Activated CD8-positive, alpha-beta memory T cell treated with anti-CD3 and anti-CD28 coated beads for 36 hours (primary cell): ENCODE data around the gene CDA. TPM values are rescaled to one million over a fixed set of nuclear protein-coding genes. Genes with fewer than 3 reads are reported as not detected.

Experiments
- CTCF ChIA-PET: fragments of 350-600 bp; sonication (Branson Sonifier 250); formaldehyde crosslinking; loops from one replicate; lab custom pipeline; 2021; ENCODE audit warnings: antibody characterized with exemption; lab: Charles Lee
- POLR2A ChIA-PET: fragments of 350-600 bp; sonication (Branson Sonifier 250); formaldehyde crosslinking; loops from one replicate; lab custom pipeline; 2021; ENCODE audit warnings: antibody characterized with exemption; lab: Charles Lee
- total RNA-seq, 2 experiments: library from RNA; stranded (reverse); gene quantifications; one replicate each; pipeline ENCODE4 v1.2.3, GENCODE V29; 2021

The CDA gene
- total RNA-seq, result not detected

DNA sequence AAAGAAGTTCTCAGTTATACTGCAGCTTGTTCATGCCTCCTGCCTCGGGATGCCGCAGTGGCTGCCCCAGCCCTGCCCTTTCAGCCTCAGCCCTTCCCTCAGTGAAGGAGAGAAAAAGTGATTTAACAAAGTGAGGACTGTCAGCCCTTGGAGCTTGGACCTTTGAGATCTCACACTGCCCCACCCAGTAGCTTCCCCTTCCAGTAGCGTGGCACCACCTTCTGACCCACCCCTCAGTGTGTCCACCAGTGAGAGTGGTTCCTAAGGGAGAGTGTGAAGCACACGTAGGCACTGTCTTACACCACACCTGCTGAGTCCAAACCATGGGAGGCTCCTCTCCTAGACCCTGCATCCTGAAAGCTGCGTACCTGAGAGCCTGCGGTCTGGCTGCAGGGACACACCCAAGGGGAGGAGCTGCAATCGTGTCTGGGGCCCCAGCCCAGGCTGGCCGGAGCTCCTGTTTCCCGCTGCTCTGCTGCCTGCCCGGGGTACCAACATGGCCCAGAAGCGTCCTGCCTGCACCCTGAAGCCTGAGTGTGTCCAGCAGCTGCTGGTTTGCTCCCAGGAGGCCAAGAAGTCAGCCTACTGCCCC is at the start of gene CDA:
Gene CDA, plus strand, starts transcription at position 464 of the 592 bp plus-strand sequence. Its CDS starts 33 bp downstream, at position 497.
- POLR2A ChIA-PET, result no interaction called here
- CTCF ChIA-PET, result interaction anchor here (1.4 to 2.1 kb wide), 2 partner anchors 14 to 45 kb away, joined by 3 to 5 read pairs; no protein-coding TSS in a partner anchor

DNA sequence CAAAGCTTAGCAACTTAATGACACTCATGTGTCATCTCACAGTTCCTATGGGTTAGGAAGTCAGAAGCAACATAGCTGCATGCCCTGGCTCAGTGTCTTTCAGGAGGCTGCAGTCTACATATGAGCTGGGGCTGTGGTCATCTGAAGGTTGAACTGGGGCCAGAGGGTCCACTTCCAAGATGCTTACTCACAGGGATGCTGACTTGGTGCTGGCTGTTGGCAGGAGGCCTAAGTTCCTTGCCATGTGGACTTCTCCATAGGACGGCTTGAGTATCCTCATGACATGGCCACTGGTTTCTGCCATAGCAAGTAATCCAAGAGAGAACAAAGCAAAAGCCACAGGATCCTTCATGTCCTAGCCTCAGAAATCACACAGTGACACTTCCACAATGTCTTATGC is 48.6 kb upstream of the CDA start:
- CTCF ChIA-PET, result no interaction called here
- POLR2A ChIA-PET, result no interaction called here

DNA sequence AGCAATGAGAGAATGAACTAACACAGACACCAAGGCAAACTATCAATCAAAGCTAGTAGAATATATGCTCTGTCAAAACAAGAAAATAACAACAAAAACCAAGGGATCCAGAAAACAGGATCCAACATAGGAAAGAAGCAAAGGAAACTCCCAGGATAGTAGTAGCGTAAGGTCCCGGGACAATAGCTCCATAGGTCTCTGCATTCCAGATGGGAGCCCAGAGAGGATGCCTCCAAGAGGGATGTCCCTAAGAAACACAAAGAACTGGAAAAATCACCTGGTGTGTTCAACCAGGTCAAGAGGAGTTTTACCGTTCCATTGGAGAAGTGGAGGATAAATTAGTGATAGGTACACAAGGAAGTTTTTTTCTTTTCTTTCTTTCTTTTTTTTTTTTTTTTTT is 42.3 kb upstream of the CDA start:
- POLR2A ChIA-PET, result no interaction called here
- CTCF ChIA-PET, result no interaction called here

DNA sequence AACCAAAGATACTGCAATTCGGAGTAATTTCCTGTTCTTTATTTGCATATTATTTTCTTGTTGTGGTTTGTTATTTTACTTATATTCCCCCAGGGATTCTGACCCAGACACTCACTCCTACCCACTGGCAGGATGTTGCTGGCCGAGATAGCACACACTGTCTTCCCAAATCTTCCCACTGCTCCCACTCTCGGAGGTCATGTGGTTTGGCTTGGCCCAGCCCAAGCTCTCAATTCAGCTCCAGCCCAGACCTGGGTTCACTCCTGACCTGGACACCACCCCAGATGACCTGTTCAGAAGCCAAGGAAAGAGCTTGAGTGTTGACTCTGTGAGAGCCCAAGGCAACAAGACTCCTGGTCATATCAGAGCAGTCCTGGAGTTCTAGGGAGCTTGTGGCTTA is 37.7 kb upstream of the CDA start:
- POLR2A ChIA-PET, result no interaction called here
- CTCF ChIA-PET, result no interaction called here

DNA sequence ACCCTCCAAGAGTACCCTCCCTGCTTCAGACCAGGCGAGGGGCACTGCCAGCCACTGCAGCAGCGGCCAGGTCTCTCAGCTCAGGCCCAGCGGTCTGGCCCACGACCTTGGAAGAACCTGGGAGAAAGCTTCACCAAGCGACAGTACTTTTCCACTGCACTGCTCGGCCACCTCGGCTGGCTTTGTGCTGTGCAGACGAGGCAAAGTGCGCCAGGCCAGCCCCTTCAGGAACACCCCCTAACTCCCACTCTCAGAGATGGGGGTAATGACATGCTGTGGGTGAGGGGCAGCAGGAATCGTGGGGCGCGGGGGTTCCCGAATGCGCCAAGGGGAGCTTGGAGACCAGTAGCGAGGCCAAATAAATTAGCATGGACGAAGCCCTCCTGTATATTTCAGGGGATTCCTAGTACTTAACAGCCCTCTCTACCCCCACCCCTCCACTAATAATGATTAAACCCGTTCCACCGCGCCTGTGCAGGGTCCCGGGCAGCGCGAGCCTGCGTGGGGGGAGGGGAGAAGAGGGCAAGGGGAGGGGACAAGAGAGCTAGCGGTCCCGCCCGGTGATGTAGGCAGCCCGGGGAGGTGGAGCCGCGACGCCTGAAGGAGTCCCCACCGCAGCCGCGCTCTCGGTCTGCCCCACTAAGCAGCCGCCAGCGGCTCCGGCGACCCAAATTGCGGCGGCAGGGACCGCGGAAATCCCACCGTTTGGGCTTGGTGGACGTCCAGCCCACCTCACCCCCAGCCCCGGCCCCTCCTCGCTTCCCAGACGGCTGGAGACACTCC is 36.8 kb upstream of the CDA start, which contains the start of gene FAM43B:
Gene FAM43B, plus strand, starts transcription at position 629 of the 783 bp plus-strand sequence. CDS start 401 bp downstream, outside the sequence.
- CTCF ChIA-PET, result no interaction called here
- POLR2A ChIA-PET, result no interaction called here

DNA sequence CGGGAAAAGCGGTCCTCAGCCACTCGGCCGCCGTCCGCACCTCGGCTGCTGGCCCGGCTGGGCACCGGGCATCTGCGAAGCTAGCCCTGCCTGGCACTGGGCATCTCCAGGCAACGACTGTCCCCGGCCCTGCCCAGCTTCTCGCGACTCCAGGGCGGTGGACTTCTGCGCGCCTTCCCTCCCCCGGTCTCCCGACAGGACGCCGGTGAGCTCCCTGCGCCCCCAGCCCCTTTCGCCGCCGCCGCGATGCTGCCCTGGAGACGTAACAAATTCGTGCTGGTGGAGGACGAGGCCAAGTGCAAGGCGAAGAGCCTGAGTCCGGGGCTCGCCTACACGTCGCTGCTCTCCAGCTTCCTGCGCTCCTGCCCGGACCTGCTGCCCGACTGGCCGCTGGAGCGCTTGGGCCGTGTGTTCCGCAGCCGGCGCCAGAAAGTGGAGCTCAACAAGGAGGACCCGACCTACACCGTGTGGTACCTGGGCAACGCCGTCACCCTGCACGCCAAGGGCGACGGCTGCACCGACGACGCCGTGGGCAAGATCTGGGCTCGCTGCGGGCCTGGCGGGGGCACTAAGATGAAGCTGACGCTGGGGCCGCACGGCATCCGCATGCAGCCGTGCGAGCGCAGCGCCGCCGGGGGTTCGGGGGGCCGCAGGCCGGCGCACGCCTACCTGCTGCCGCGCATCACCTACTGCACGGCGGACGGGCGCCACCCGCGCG is 36.0 kb upstream of the CDA start:
- ChIA-PET POLR2A (no interaction called here), CTCF (no interaction called here)

DNA sequence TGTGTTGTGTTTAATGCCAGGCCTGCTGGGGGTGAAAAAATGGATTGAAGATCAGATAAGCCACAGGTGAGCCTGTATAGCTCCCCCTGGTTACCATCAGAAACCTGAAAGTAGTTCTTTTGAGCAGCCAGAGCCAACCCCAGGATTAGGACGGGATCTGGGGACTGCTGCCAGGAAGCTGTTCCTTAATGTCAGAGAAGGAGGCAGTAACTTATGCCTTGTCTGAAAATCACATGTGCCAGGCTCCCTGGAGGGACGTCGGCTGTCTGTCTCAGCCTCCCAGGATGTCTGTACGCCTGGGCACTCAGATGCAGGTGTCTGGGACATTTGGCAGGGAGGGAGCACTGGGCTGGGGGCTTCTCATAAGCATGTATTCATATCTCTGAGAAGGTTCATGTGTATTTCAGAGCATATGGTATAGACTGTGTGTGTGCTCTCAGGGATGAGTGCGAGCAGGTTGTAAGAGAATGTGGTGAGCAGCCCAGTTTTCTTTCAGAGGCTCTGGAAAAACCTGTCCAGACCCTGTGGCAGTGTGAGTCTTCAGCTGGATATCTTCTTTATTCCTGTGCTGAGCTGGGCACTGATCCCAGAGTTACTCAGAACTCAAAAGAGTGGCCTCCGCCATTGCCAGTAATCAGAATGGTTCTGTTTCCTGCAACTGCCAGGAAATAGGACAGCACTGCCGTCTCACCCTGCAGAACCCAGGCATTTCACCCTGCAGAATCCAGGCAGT is 33.7 kb upstream of the CDA start:
- ChIA-PET POLR2A (no interaction called here), CTCF (no interaction called here)

DNA sequence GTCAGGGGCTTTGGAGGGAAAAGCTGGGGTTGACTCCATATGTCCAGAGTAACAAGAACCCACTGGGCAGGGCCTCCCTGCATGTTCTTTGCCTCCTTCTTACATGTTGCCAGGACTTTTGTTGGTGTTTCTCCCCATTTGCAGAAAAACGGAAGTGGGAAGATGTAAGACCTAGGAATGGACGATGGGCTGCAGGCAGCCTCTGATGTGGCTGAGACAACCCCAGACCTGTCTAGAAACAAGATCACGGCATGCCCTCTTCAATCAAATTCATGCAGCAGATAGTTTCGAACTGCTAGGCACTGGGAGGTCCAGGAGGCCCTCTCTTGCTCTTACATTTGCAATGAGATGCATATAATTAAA is 33.2 kb upstream of the CDA start:
- POLR2A ChIA-PET, result no interaction called here
- CTCF ChIA-PET, result no interaction called here

DNA sequence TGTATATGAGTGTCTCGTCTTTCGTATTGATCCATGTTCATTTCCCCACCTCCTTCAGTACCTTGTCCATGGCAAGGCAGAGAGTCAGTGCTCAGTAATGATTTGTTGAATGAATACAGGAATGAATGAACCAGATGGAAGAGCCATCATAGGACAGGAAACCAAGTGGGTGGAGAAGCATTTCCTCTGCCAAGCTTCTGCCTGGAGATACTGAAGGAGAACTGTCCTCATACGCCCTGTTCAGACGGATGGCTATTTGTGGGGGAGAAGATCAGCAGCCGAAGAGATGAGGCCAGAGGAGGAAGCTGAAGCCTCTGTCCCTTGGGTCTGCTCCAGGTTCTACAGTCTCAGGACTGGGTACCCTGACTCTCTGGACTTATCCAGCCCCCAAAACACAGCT is 30.7 kb upstream of the CDA start:
- POLR2A ChIA-PET, result no interaction called here
- CTCF ChIA-PET, result no interaction called here

DNA sequence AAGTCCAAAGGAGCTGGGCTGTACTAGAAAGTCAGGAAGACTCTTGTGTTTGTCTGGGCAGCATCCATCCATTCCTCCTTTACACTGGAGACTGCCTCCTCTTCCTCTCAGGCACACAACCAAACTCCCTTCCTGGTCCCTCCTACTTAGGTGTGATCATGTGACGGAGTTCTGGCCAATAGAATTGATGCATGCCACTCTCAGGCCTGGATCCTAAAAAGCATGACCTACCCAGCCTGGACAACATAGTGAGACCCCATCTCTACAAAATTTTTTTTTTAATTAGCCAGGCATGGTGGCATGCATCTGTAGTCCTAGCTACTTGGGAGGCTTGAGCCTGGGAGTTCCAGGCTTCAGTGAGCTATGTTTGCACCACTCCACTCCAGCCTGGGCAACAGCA is 27.9 kb upstream of the CDA start:
- CTCF ChIA-PET, result interaction anchor here (0.6 kb wide), 2 partner anchors 18 to 34 kb away, joined by 3 to 4 read pairs; no protein-coding TSS in a partner anchor
- POLR2A ChIA-PET, result no interaction called here

DNA sequence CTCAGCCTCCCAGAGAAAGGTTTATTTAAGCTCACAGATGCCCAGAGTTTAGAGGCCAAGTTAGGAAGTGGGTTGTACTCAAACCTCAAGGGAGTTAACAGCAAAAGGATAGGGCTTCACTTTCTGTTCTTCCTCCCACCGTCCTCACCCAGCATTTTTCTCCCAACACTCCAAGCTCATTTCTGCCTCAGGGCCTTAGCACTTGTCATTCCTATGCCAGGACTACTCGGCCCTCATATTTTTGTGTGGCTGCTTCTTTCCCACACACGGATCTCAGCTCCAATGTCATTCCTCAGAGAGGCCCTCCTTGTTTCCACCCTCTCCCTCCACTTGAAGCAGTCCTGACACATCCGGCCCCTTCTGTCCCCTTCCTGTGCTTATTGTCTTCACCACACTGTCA is 23.7 kb upstream of the CDA start:
- CTCF ChIA-PET, result interaction anchor here (0.6 kb wide), 1 partner anchor 506 kb away, joined by 4 read pairs; no protein-coding TSS in a partner anchor
- POLR2A ChIA-PET, result interaction anchor here (0.6 kb wide), 1 partner anchor 17 kb away, joined by 5 read pairs; no protein-coding TSS in a partner anchor

DNA sequence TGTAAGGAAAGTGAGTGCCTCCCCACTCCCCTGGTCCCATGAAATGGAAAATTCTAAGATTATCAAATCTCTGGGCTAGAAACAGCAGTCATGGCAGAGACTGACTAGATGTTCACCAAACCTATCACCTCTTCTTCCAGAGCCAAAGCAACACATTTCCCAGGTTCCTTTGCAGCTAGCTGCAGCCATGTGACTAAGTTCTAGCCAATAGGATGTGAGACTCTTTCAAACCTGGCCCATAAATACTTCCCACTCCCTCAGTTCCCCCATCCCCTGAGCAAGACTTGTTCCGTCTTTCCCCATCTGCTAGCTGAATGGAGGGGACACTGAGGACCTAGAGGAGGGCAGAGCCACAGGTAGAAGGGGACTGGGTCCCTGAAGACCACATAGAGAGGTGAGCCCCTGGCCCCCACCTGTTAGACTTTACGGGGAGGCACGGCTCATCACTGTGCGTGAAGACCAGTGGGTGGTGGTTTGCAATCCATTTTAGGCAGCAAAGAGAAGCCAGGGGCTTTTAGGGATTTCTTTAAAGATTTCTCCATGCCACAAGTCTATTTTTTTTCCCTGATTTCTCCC is 19.3 kb upstream of the CDA start:
- ChIA-PET CTCF (no interaction called here), POLR2A (no interaction called here)

DNA sequence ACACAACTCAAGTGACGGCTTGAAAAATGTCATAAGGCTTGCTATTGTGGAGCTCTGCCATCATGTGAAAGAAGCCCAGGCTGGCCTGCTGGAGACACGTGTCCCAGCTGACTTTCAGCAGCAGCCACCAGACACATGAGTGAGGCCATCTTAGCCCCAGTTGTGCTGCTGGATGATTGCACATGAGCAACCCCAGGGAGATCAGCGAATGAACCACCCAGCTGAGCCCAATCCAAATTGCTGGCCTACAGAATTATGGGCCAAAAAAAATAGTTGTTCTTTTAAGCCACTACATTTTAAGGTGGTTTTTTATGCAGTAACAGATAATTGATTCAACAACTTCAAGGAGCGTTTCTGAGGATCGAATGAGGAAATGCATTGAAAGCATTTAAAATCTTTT is 17.5 kb upstream of the CDA start:
- CTCF ChIA-PET, result no interaction called here
- POLR2A ChIA-PET, result no interaction called here

DNA sequence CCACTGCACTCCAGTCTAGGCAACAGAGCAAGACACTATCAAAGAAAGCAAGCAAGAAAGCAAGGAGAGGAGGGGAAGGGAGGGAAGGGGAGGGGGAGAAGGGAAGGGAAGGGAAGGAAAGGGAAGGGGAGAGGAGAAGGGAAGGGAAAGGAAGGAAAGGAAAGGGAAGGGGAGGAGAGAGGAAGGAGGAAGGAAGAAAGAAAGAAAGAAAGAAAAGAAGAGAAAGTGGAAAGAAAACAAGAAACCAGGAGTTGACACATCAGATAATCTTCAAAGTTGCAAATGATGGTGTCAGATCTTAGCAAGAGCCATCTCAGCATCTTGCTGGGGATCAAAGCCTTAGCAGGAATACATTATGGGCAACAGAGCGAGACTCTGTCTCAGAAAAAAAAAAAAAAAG is 14.9 kb upstream of the CDA start:
- ChIA-PET POLR2A (no interaction called here), CTCF (interaction anchor here (2.0 kb wide), 1 partner anchor 14 kb away, joined by 5 read pairs; the partner anchor contains the start of gene CDA)

DNA sequence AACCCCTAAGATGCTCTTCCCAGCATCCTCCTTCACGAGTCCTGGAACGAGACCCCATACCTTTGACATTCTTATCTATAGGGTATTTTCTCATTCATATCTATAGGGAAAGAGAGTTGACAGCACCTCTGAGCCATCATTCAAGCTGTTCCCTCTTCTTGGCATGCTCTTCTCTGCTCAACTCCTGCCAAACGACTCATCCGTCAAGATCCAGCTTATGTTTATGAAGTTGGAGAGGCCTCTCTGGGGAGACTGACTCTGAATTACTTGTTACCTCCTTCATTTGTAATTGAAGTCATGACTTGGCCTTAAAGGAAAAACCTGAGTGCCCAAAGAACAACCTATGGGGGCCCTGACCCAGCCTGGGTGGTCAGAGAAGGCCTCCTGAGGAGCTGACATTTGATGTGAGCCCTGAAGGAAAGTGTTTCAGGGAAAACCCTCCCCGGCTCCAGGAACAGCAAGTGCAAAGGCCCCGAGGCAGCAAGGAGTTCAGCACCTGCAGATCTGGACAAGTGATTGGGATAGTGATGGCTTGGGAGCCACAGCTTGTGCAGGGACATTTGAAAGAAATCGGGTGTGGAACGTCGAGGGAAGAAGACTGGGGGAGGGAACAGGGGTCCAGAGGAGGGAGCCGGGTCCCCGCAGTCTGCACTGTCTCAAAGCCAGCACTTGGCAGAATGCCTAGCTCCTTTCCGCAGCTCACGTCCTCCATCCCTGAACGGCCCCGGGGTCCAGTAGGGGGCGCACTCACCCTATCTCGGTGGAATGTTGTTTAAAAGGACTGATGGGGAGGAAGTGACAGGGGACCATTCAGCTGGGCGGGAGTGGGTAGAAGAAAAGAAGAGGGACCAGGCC is 14.0 kb upstream of the CDA start:
- POLR2A ChIA-PET, result no interaction called here
- CTCF ChIA-PET, result interaction anchor here (0.7 to 2.0 kb wide), 5 partner anchors 11 to 554 kb away, joined by 3 to 5 read pairs (median 3); partner anchors contain the start of gene CDA

DNA sequence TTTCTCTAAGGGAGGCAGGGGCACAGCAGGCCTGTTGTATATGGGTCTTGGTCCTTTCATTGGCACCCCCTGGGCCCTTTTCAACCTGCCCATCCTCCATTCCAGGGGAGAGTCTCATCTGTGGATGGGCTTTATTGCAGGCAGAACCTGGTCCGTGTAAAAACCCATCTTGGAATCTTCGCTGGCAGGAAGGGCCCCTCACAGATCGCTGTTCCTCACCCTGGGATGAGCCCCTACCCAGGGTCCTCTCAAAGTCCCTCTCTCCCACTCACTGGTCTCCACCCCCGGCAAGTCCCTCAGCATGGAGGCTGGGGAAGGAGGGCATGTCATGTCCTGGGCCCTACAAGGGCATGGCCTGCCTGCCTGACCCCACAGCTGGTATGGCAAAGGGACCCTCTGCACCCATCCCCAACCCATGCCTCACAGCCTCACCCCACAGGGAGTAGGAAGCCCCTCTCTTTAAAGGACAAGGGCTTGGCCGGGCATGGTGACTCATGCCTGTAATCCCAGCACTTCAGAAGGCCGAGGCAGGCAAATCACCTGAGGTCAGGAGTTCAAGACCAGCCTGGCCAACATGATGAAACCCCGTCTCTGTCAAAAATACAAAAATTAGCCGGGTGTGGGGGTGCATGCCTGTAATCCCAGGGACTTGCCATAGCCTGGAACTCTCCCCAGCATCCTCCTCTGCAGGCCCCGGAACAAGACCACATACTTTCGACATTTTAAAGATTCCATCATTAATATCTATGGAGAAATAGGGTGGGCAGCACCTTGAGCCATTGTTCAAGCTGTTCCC is 13.2 kb upstream of the CDA start:
- ChIA-PET POLR2A (no interaction called here), CTCF (interaction anchor here (0.7 to 2.0 kb wide), 4 partner anchors 10 to 553 kb away, joined by 3 to 5 read pairs (median 3); partner anchors contain the start of gene CDA)

DNA sequence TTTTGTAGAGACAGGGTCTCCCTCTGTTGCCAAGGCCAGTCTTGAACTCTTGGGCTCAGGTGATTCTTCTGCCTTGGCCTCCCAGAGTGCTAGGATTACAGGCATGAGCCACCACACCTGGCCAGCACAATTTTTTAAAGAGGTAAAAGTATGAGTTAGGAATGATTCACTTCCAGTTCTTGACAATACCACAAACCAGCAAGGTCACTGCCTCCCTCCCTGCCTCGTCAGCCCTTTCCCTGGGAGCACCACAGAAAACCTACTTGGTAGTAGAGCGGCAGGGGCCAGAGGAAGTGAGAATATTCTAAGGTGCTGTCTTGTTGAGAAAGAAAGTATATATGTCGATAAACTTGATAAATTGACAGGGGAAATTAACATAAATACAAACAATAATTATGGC is 10.8 kb upstream of the CDA start:
- POLR2A ChIA-PET, result no interaction called here
- CTCF ChIA-PET, result no interaction called here
